ENCODE measurements around the gene TROAP. TPM values are rescaled to one million over a fixed set of nuclear protein-coding genes. Genes with fewer than 3 reads are reported as not detected.
"Not testable (repeated sequence)": the region's sequence is repeated elsewhere in the genome, so short reads cannot be mapped to it uniquely, and the experiment has no call there.

The TROAP gene
- total RNA-seq, 1 experiment from 2014 or later: 75.3 TPM

DNA sequence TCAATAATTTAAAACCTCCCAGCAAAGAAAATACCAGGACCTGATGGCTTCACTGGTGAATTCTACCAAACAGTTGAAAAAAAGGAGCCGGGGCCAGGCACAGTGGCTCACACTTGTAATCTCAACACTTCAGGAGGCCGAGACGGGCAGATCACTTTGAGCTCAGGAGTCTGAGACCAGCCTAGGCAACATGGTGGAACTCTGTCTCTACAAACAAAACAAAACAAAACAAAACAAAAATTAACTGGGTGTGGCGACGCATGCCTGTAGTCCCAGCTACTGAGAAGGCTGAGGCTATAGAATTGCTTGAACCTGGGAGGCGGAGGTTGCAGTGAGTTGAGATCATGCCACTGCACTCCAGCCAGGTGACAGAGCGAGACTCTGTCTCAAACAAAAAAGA, 13.7 kb upstream of the TROAP start:
- Histone ChIP-seq H2BK5ac (ENCODE audit: insufficient read length, low read length) (no peak overlapping the region), H4K8ac (replicated peaks; ENCODE audit: insufficient read length, low read depth, low read length) (no peak overlapping the region), H3K14ac (ENCODE audit: insufficient read depth, low read length) (no peak overlapping the region), H3K4ac (ENCODE audit: low read depth, low read length) (no peak overlapping the region), H2BK15ac (ENCODE audit: low read depth, low read length) (no peak overlapping the region), H2AFZ (ENCODE audit: low read length) (no peak overlapping the region), H3K27me3 (ENCODE audit: insufficient read depth, low read length) (0 out of 2 replicates have a peak, but pooled peaks cover 3% of the 10 kb centered on the region), H3K4me1 (ENCODE audit: insufficient read depth, low read length) (no peaks in the 10 kb centered on the region), H3K23ac (ENCODE audit: insufficient read length, low read depth, low read length) (no peak overlapping the region), H3K23me2 (ENCODE audit: insufficient read length, low read depth, low read length, poor library complexity, severe bottlenecking) (no peaks in the 10 kb centered on the region), H3K9ac (ENCODE audit: extremely low read depth, insufficient read length, low read length) (no peak overlapping the region), H3K4me2 (ENCODE audit: insufficient read depth, insufficient read length, low read length) (no peak overlapping the region), H2AK5ac (ENCODE audit: insufficient read length, low read length) (no peak overlapping the region), H3K18ac (ENCODE audit: insufficient read length, low read depth, low read length) (no peak overlapping the region), H3T11ph (ENCODE audit: low read length) (no peak overlapping the region), H3K56ac (ENCODE audit: insufficient read length, low read depth, low read length) (no peak overlapping the region), H2BK12ac (ENCODE audit: insufficient read length, low read depth, low read length) (no peak overlapping the region), H4K20me1 (ENCODE audit: control insufficient read depth, insufficient read depth, insufficient read length) (no peaks in the 10 kb centered on the region), H3K79me1 (ENCODE audit: insufficient read depth, low read depth, low read length, poor library complexity, severe bottlenecking) (no peaks in the 10 kb centered on the region), H3K79me2 (ENCODE audit: insufficient read depth, low read length) (no peaks in the 10 kb centered on the region), H4K5ac (ENCODE audit: insufficient read length, low read depth, low read length) (no peak overlapping the region), H2BK20ac (ENCODE audit: low read depth, low read length, poor library complexity, severe bottlenecking) (no peak overlapping the region), H4K91ac (ENCODE audit: insufficient read length, low read depth, low read length) (no peak overlapping the region), H2BK120ac (ENCODE audit: low read depth, low read length, poor library complexity, severe bottlenecking) (no peak overlapping the region), H3K9me3 (ENCODE audit: control insufficient read depth, low read depth, low read length) (no peaks in the 10 kb centered on the region), H3K27ac (ENCODE audit: insufficient read length, low read depth, low read length) (no peak overlapping the region)
- Mint-ChIP-seq H3K4me1 (no peaks in the 10 kb centered on the region), H3K9me3 (no peaks in the 10 kb centered on the region), H3K4me3 (no peak overlapping the region), H3K36me3 (ENCODE audit: insufficient read depth in 1 of 3, low read depth in 3 of 3) (no peaks in the 10 kb centered on the region), H3K27me3 (ENCODE audit: low read depth) (peaks cover 49% of the 10 kb centered on the region), H3K27ac (no peak overlapping the region)
- TF ChIP-seq, protein P1, sequence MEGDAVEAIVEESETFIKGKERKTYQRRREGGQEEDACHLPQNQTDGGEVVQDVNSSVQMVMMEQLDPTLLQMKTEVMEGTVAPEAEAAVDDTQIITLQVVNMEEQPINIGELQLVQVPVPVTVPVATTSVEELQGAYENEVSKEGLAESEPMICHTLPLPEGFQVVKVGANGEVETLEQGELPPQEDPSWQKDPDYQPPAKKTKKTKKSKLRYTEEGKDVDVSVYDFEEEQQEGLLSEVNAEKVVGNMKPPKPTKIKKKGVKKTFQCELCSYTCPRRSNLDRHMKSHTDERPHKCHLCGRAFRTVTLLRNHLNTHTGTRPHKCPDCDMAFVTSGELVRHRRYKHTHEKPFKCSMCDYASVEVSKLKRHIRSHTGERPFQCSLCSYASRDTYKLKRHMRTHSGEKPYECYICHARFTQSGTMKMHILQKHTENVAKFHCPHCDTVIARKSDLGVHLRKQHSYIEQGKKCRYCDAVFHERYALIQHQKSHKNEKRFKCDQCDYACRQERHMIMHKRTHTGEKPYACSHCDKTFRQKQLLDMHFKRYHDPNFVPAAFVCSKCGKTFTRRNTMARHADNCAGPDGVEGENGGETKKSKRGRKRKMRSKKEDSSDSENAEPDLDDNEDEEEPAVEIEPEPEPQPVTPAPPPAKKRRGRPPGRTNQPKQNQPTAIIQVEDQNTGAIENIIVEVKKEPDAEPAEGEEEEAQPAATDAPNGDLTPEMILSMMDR (conservative IDR thresholded peaks at IDR 0.05): no peak
- WGBS (ENCODE audit: extremely low coverage, insufficient read length, low lambda C conversion rate): no CpG with 5 or more reads among the region's 7 CpGs
- DNase-seq: no peak

DNA sequence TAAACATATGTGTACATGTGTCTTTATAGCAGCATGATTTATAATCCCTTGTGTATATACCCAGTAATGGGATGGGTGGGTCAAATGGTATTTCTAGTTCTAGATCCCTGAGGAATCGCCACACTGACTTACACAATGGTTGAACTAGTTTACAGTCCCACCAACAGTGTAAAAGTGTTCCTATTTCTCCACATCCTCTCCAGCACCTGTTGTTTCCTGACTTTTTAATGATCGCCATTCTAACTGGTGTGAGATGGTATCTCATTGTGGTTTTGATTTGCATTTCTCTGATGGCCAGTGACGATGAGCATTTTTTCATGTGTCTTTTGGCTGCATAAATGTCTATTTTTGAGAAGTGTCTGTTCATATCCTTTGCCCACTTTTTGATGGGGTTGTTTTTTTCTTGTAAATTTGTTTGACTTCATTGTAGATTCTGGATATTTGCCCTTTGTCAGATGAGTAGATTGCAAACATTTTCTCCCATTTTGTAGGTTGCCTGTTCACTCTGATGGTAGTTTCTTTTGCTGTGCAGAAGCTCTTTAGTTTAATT, 12.5 kb upstream of the TROAP start:
- not testable (repeated sequence) for H4K20me1 ChIP-seq (ENCODE audit: control insufficient read depth, insufficient read depth, insufficient read length); H3K56ac ChIP-seq (ENCODE audit: insufficient read length, low read depth, low read length); H3T11ph ChIP-seq (ENCODE audit: low read length); H3K9ac ChIP-seq (ENCODE audit: extremely low read depth, insufficient read length, low read length); H3K27ac Mint-ChIP-seq; H3K4me1 ChIP-seq (ENCODE audit: insufficient read depth, low read length); H3K4me1 Mint-ChIP-seq; H3K9me3 ChIP-seq (ENCODE audit: control insufficient read depth, low read depth, low read length); H2AK5ac ChIP-seq (ENCODE audit: insufficient read length, low read length); H2BK12ac ChIP-seq (ENCODE audit: insufficient read length, low read depth, low read length); DNase-seq; H3K36me3 Mint-ChIP-seq (ENCODE audit: insufficient read depth in 1 of 3, low read depth in 3 of 3); H4K91ac ChIP-seq (ENCODE audit: insufficient read length, low read depth, low read length); H3K4ac ChIP-seq (ENCODE audit: low read depth, low read length); H4K8ac ChIP-seq (replicated peaks; ENCODE audit: insufficient read length, low read depth, low read length); H3K18ac ChIP-seq (ENCODE audit: insufficient read length, low read depth, low read length); H2BK15ac ChIP-seq (ENCODE audit: low read depth, low read length); H3K79me2 ChIP-seq (ENCODE audit: insufficient read depth, low read length); H3K23ac ChIP-seq (ENCODE audit: insufficient read length, low read depth, low read length); H3K27ac ChIP-seq (ENCODE audit: insufficient read length, low read depth, low read length); H4K5ac ChIP-seq (ENCODE audit: insufficient read length, low read depth, low read length); H2BK120ac ChIP-seq (ENCODE audit: low read depth, low read length, poor library complexity, severe bottlenecking); H3K9me3 Mint-ChIP-seq; H3K79me1 ChIP-seq (ENCODE audit: insufficient read depth, low read depth, low read length, poor library complexity, severe bottlenecking); H3K4me2 ChIP-seq (ENCODE audit: insufficient read depth, insufficient read length, low read length); H3K4me3 Mint-ChIP-seq; H3K23me2 ChIP-seq (ENCODE audit: insufficient read length, low read depth, low read length, poor library complexity, severe bottlenecking); H3K14ac ChIP-seq (ENCODE audit: insufficient read depth, low read length); H2BK20ac ChIP-seq (ENCODE audit: low read depth, low read length, poor library complexity, severe bottlenecking); H3K27me3 ChIP-seq (ENCODE audit: insufficient read depth, low read length); H2BK5ac ChIP-seq (ENCODE audit: insufficient read length, low read length); H2AFZ ChIP-seq (ENCODE audit: low read length)
- WGBS (ENCODE audit: extremely low coverage, insufficient read length, low lambda C conversion rate): no CpG with 5 or more reads among the region's 3 CpGs
- H3K27me3 Mint-ChIP-seq (ENCODE audit: low read depth): peaks cover 45% of the 10 kb centered on the region

Data from H9 (cell line).